ENCODE results near the gene SEZ6.

- TF ChIP-seq CTCF (IDR thresholded peaks at IDR 0.05) (no peak), EZH2phosphoT487 (IDR thresholded peaks at IDR 0.05) (no peak), EZH2 (IDR thresholded peaks at IDR 0.05) (no peak)
Observed at GRCh38 chr17:29003289-29003688, 2.5 kb downstream of the SEZ6 start.

Data from neural progenitor cell (in vitro differentiated cells).